Measurements from ENCODE around the gene LRIG1.

DNA sequence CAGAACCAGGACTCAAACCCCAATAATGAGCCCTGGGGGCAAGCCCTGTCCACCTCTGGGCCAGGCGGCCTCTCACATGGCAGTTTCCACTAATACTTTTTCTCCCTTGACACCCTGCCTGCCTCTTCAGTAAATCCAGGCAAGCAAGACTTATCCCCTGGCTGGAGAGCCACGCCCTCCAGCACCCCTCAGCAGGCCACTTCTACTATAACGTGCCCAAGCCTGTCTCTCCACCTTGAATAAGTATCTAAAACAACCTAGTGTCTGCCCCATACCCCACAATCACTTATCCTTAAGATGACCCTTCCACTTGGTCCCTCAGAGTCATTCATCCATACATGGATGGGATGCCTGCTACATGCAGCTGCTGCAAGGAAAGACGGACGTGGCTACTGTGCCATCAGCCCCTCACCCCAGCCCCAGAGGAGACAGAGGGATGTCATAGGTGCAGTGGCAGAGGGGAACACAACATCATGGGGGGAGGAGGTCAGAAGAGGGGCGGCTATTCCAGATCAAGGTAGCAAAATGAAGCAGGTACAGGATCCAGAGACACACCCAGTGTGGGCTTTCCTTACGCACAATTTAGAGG, 63.4 kb downstream of the LRIG1 start:
- no peak for TF ChIP-seq EZH2 (IDR thresholded peaks at IDR 0.05; ENCODE audit: borderline replicate concordance, low read depth, low read length, severe bottlenecking)
- TF ChIP-seq, protein P1, sequence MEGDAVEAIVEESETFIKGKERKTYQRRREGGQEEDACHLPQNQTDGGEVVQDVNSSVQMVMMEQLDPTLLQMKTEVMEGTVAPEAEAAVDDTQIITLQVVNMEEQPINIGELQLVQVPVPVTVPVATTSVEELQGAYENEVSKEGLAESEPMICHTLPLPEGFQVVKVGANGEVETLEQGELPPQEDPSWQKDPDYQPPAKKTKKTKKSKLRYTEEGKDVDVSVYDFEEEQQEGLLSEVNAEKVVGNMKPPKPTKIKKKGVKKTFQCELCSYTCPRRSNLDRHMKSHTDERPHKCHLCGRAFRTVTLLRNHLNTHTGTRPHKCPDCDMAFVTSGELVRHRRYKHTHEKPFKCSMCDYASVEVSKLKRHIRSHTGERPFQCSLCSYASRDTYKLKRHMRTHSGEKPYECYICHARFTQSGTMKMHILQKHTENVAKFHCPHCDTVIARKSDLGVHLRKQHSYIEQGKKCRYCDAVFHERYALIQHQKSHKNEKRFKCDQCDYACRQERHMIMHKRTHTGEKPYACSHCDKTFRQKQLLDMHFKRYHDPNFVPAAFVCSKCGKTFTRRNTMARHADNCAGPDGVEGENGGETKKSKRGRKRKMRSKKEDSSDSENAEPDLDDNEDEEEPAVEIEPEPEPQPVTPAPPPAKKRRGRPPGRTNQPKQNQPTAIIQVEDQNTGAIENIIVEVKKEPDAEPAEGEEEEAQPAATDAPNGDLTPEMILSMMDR (IDR thresholded peaks at IDR 0.05; ENCODE audit: borderline replicate concordance, extremely low read depth, low read length, poor library complexity, severe bottlenecking), result no peak
